Chondrocyte (in vitro differentiated cells): ENCODE results near the gene DDR1. TPM values are rescaled to one million over a fixed set of nuclear protein-coding genes. Genes with fewer than 3 reads are reported as not detected.
"Not testable (repeated sequence)": the region's sequence is repeated elsewhere in the genome, so short reads cannot be mapped to it uniquely, and the experiment has no call there.

Source experiments
- DNase-seq: peaks from one replicate; pipeline ENCODE4 v3.0.0; 2021; ENCODE audit warnings: mixed read lengths, low spot score
- H3K27ac Mint-ChIP-seq: one replicate; pipeline ENCODE4 v1.8.0; 2021; ENCODE audit warnings: mild to moderate bottlenecking, moderate library complexity, mixed read lengths; ENCODE audit not compliant: unreplicated experiment
- H3K27me3 Mint-ChIP-seq: 2 replicates; pipeline ENCODE4 v1.8.0; 2021; ENCODE audit warnings: low read depth, mixed read lengths
- H3K36me3 Mint-ChIP-seq: 2 replicates; pipeline ENCODE4 v1.8.0; 2021; ENCODE audit warnings: low read depth, mixed read lengths
- H3K4me1 Mint-ChIP-seq: 2 replicates; pipeline ENCODE4 v1.8.0; 2021; ENCODE audit warnings: low read depth, mild to moderate bottlenecking, mixed read lengths
- H3K4me3 Mint-ChIP-seq: one replicate; pipeline ENCODE4 v1.8.0; 2021; ENCODE audit warnings: mild to moderate bottlenecking, moderate library complexity, mixed read lengths; ENCODE audit not compliant: unreplicated experiment
- H3K9me3 Mint-ChIP-seq: 2 replicates; pipeline ENCODE4 v1.8.0; 2021; ENCODE audit warnings: low read depth, mixed read lengths
- total RNA-seq: library from RNA; stranded (reverse); gene quantifications from 3 replicates; pipeline ENCODE4 v1.2.1, GENCODE V29; 2021
- TF ChIP-seq, protein P1 (sequence below): fragments of 200-600 bp; sonication (generic); IDR thresholded peaks from 2 replicates; pipeline ENCODE4 v1.5.0; 2021; ENCODE audit warnings: antibody characterized with exemption, mild to moderate bottlenecking, moderate library complexity

Gene DDR1
- total RNA-seq, 1 donor from 2014 or later, result 112 TPM

DNA sequence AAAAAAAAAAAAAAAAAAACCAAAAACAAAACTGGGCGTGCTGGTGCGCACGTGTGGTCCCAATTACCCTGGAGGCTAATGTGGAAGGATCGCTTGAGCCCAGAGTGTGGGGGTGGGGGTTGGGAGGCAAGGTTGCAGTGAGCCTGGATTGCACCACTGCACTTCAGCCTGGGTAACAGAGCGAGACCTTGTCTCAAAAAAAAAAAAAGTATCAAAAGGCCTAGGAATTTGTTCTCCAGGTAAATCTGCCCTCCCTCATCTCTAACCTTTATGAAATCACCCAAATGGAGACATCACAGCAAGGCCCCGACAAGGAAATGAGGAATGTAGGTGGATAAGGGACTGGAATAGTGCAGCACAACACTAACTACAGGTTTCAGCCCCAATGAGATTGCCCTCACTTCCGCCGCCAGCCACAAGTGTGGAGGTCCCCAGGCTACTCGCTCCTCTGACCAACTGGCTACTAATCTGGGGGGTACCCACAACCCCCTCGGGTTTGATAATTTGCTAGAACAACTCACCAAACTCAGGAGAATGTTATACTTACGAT is 36.8 kb upstream of the DDR1 start:
- no peaks in the 10 kb centered on the region for H3K27me3 Mint-ChIP-seq
- TF ChIP-seq, protein P1, sequence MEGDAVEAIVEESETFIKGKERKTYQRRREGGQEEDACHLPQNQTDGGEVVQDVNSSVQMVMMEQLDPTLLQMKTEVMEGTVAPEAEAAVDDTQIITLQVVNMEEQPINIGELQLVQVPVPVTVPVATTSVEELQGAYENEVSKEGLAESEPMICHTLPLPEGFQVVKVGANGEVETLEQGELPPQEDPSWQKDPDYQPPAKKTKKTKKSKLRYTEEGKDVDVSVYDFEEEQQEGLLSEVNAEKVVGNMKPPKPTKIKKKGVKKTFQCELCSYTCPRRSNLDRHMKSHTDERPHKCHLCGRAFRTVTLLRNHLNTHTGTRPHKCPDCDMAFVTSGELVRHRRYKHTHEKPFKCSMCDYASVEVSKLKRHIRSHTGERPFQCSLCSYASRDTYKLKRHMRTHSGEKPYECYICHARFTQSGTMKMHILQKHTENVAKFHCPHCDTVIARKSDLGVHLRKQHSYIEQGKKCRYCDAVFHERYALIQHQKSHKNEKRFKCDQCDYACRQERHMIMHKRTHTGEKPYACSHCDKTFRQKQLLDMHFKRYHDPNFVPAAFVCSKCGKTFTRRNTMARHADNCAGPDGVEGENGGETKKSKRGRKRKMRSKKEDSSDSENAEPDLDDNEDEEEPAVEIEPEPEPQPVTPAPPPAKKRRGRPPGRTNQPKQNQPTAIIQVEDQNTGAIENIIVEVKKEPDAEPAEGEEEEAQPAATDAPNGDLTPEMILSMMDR, result no peak
- H3K36me3 Mint-ChIP-seq, result no peaks in the 10 kb centered on the region
- H3K9me3 Mint-ChIP-seq, result peaks cover 8% of the 10 kb centered on the region
- H3K4me3 Mint-ChIP-seq, result no peak overlapping the region
- peaks cover 48% of the 10 kb centered on the region for H3K4me1 Mint-ChIP-seq
- DNase-seq, result no peak
- H3K27ac Mint-ChIP-seq, result no peak overlapping the region

DNA sequence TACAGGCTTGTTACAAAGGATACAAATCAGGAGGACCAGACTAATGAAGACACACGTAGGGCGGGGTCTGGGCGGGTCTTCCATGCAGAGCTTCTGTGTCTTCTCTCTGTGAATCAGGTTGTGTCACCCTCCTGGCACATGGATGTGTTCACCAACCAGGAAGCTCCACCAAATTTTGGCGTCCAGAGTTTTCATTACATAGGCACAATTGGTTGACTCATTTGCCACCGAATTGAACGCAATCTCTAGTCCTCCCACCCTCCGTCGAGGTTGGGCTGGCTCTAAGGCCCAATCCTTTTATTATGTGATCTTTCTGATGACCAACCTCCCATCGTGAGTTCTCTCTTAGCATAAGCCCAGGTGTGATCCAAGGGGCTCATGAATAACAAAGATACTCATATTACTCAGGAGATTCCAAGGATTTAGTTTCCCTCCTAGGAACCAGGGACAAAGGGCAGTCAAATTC is 36.3 kb upstream of the DDR1 start:
- peaks cover 43% of the 10 kb centered on the region for H3K4me1 Mint-ChIP-seq
- H3K36me3 Mint-ChIP-seq, result no peaks in the 10 kb centered on the region
- H3K9me3 Mint-ChIP-seq, result peaks cover 8% of the 10 kb centered on the region
- TF ChIP-seq, protein P1, result no peak
- no peak for DNase-seq
- no peaks in the 10 kb centered on the region for H3K27me3 Mint-ChIP-seq
- no peak overlapping the region for H3K27ac Mint-ChIP-seq
- no peak overlapping the region for H3K4me3 Mint-ChIP-seq

DNA sequence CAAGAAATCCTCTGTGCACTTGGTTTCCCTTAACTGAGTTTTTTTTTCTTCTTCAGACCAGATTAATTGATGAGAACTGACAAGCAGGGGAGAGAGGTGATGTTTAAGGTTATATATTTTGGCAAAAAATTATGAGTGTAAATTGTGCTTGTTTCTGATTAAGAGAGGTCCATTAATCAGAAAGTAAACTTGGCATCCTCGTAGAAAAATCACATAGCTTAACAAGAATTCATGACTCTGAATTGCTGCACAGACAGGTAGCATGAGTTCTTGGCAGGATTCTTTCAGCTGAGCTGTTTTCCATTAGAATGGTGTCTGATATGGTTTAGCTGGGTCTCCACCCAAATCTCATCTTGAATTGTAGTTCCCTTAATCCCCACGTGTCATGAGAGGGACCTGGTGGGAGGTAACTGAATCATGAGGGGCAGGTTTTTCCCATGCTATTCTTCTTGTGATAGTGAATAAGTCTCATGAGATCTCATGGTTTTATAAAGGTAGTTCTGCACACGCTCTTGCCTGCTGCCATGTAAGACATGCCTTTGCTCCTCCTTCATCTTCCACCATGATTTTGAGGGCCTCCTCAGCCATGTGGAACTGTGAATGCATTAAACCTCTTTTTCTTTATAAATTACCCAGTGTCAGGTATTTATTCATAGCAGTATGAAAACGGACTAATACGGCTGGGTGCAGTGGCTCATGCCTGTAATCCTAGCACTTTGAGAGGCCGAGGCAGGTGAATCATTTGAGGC is 34.2 kb upstream of the DDR1 start:
- Mint-ChIP-seq H3K9me3 (peaks cover 8% of the 10 kb centered on the region), H3K36me3 (no peaks in the 10 kb centered on the region), H3K27me3 (no peaks in the 10 kb centered on the region), H3K4me1 (peaks cover 22% of the 10 kb centered on the region), H3K4me3 (no peak overlapping the region), H3K27ac (no peak overlapping the region)
- TF ChIP-seq, protein P1, result no peak
- no peak for DNase-seq

DNA sequence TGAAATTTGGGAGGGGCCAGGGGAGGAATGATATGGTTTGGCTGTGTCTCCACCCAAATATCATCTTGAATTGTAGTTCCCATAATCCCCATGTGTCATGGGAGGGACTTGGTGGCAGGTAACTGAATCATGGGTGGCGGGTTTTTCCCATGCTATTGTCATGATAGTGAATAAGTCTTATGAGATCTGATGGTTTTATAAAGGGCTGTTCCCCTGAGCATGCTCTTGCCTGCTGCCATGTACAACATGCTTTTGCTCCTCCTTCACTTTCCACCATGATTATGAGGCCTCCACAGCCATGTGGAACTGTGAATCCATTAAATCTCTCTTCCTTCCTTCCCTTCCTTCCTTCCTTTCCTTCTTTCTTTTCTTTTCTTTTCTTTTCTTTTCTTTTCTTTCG is 31.9 kb upstream of the DDR1 start:
- H3K9me3 Mint-ChIP-seq, H3K27ac Mint-ChIP-seq, DNase-seq, H3K27me3 Mint-ChIP-seq, H3K4me3 Mint-ChIP-seq, H3K36me3 Mint-ChIP-seq: not testable (repeated sequence)
- peaks cover 14% of the 10 kb centered on the region for H3K4me1 Mint-ChIP-seq

DNA sequence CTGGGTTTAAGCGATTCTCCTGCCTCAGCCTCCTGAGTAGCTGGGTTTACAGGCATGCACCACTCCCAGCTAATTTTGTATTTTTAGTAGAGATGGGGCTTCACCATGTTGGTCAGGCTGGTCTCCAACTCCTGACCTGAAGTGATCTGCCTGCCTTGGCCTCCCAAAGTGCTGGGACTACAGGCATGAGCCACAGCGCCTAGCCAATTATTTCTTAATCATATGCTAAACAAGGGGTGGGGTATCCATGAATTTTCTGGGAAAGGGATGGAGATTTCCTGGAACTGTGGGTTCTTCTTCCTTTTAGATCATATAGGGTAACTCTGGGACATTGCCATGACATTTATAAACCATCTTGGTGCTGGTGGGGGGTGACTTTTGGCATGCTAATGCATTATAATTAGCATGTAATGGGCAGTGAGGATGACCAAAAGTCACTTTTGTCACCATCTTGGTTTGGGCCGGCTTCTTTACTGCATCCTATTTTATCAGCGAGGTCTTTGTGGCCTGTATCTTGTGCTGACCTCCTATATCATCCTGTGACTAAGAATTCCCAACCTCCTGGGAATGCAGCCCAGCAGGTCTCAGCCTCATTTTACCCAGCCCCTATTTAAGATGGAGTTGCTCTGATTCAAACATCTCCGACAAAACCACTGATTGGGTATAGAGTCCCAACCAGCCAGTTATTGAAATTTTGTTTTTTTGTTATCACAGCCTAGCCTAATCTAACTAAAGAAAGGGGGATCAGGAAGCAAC is 29.9 kb upstream of the DDR1 start:
- Mint-ChIP-seq H3K27me3 (peaks cover 1% of the 10 kb centered on the region), H3K4me3 (no peak overlapping the region), H3K9me3 (peaks cover 8% of the 10 kb centered on the region), H3K27ac (no peak overlapping the region), H3K36me3 (no peaks in the 10 kb centered on the region), H3K4me1 (peaks cover 4% of the 10 kb centered on the region)
- no peak for DNase-seq
- TF ChIP-seq, protein P1, result no peak
